Activated naive CD4-positive, alpha-beta T cell treated with anti-CD3 and anti-CD28 coated beads, Interleukin-2, amount 50 U/mL, for 16 hours (primary cell): ENCODE results near the gene CA5B.
"Not testable (repeated sequence)": the region's sequence is repeated elsewhere in the genome, so short reads cannot be mapped to it uniquely, and the experiment has no call there.

Experiments used
- DNase-seq: peaks from one replicate; pipeline ENCODE4 v3.0.0-alpha.2; 2020

Gene CA5B

GRCh38 chrX:15737959-15738902 is at the start of gene CA5B:
Gene CA5B, plus strand, starts transcription at chrX:15738270. Its CDS starts 11,754 bp downstream, at chrX:15750024.
- peak; percentile 90 for DNase-seq

- no peak for DNase-seq
Measured at GRCh38 chrX:15694941-15695451, 43.1 kb upstream of the CA5B start.

- DNase-seq = no peak
Measured at GRCh38 chrX:15696516-15696915, 41.6 kb upstream of the CA5B start.

GRCh38 chrX:15702488-15703371 is 35.3 kb upstream of the CA5B start:
- no peak for DNase-seq

- DNase-seq = not testable (repeated sequence)
Measured at GRCh38 chrX:15703809-15704208, 34.3 kb upstream of the CA5B start.

- DNase-seq = not testable (repeated sequence)
Measured at GRCh38 chrX:15704273-15704672, 33.8 kb upstream of the CA5B start.

GRCh38 chrX:15714529-15714928 is 23.5 kb upstream of the CA5B start:
- DNase-seq = no peak

GRCh38 chrX:15718283-15718970 is 19.6 kb upstream of the CA5B start:
- no peak for DNase-seq

- DNase-seq = no peak
Measured at GRCh38 chrX:15719324-15719968, 18.6 kb upstream of the CA5B start.

- DNase-seq = no peak
Measured at GRCh38 chrX:15721911-15722310, 16.2 kb upstream of the CA5B start.

GRCh38 chrX:15723887-15724517 is 14.1 kb upstream of the CA5B start:
- no peak for DNase-seq

- no peak for DNase-seq
Measured at GRCh38 chrX:15724911-15725310, 13.2 kb upstream of the CA5B start.

- not testable (repeated sequence) for DNase-seq
Measured at GRCh38 chrX:15731368-15731767, 6.7 kb upstream of the CA5B start.

GRCh38 chrX:15737190-15737958 is 696 bp upstream of the CA5B start:
- no peak for DNase-seq

GRCh38 chrX:15739886-15740285 is 1.8 kb downstream of the CA5B start:
- no peak for DNase-seq

GRCh38 chrX:15744181-15744867 is 6.3 kb downstream of the CA5B start:
- no peak for DNase-seq

GRCh38 chrX:15745179-15745578 is 7.1 kb downstream of the CA5B start:
- DNase-seq = no peak

- not testable (repeated sequence) for DNase-seq
Measured at GRCh38 chrX:15746651-15747050, 8.6 kb downstream of the CA5B start.

- no peak for DNase-seq
Measured at GRCh38 chrX:15747626-15748173, 9.6 kb downstream of the CA5B start.

GRCh38 chrX:15748841-15749240 is 10.8 kb downstream of the CA5B start:
- no peak for DNase-seq
